SK-N-SH treated with all-trans-retinoic acid at 6 μM for 48 hours (cell line): ENCODE results near the gene ANKRD33B.

Experiments used
- PPARA ChIP-seq: fragments of 250-450 bp; sonication (Bioruptor Pico); IDR thresholded peaks from 2 replicates; pipeline ENCODE4 v1.5.0; 2020; ENCODE audit warnings: mild to moderate bottlenecking, borderline replicate concordance
- RARB ChIP-seq: fragments of 250-450 bp; sonication (Bioruptor Pico); IDR thresholded peaks from 2 replicates; pipeline ENCODE4 v1.8.0; 2021; ENCODE audit warnings: mild to moderate bottlenecking, moderate library complexity
- ZFP3 ChIP-seq: fragments of 250-450 bp; sonication (Bioruptor Pico); IDR thresholded peaks from 2 replicates; pipeline ENCODE4 v1.5.0; 2020; ENCODE audit warnings: mild to moderate bottlenecking, moderate library complexity
- TF ChIP-seq, protein P1 (sequence below): fragments of 250-450 bp; sonication (Bioruptor Pico); IDR thresholded peaks from 2 replicates; pipeline ENCODE4 v1.5.1; 2020; ENCODE audit warnings: low read depth, mild to moderate bottlenecking, moderate library complexity

DNA sequence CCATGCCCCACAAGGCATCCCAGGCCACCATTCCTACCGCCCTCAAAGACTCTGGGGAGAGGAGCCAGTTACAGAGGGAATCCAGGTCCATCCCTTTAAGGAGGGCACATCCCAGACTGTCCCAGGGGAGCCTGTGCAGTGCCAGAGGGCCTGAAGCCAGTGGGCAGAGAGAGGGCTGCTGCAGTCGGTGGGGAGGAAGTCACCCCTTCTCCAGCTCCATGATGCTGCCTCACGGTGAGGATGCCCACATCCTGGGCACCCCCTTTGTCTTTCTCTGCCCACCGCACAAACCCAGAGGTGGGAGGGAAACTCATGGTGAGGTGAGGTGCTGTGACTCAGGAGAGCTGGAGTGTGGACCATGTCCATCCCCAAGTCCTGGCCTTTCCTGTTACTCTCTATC lies 26.2 kb upstream of the ANKRD33B start:
- no peak for TF ChIP-seq PPARA (CRISPR knock-in tag)
- TF ChIP-seq ZFP3 (CRISPR knock-in tag), result no peak
- no peak for TF ChIP-seq RARB (CRISPR knock-in tag)
- TF ChIP-seq, protein P1, sequence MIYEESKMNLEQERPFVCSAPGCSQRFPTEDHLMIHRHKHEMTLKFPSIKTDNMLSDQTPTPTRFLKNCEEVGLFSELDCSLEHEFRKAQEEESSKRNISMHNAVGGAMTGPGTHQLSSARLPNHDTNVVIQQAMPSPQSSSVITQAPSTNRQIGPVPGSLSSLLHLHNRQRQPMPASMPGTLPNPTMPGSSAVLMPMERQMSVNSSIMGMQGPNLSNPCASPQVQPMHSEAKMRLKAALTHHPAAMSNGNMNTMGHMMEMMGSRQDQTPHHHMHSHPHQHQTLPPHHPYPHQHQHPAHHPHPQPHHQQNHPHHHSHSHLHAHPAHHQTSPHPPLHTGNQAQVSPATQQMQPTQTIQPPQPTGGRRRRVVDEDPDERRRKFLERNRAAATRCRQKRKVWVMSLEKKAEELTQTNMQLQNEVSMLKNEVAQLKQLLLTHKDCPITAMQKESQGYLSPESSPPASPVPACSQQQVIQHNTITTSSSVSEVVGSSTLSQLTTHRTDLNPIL (CRISPR knock-in tag), result no peak
